ENCODE data around the gene GDA. TPM values are rescaled to one million over a fixed set of nuclear protein-coding genes. Genes with fewer than 3 reads are reported as not detected.

The GDA gene
- total RNA-seq, result not detected in 2 replicates

GRCh38 chr9:72149231-72149975 is at the start of gene GDA:
Gene GDA (plus strand): TSS chr9:72149440. CDS start chr9:72149560, 120 bp downstream.

Other genes starting within 250 kb of the GDA start
- gene ABHD17B, start 238.2 kb upstream of the GDA start, total RNA-seq, result 33.3 and 47.5 TPM in 2 replicates
- 13.0 and 18.4 TPM in 2 replicates for gene C9orf85, start 237.8 kb upstream of the GDA start, total RNA-seq
- gene C9orf57, start 88.8 kb upstream of the GDA start, total RNA-seq, result not detected in 2 replicates
- gene ZFAND5, start 215.8 kb downstream of the GDA start, total RNA-seq, result 121 and 199 TPM in 2 replicates

Data from smooth muscle cell of the umbilical artery (primary cell).